ENCODE measurements around the gene OSGIN1. TPM values are rescaled to one million over a fixed set of nuclear protein-coding genes. Genes with fewer than 3 reads are reported as not detected.
A peak's percentile ranks its signal among the peaks of the same experiment; 100 is the strongest.

The OSGIN1 gene, protein sequence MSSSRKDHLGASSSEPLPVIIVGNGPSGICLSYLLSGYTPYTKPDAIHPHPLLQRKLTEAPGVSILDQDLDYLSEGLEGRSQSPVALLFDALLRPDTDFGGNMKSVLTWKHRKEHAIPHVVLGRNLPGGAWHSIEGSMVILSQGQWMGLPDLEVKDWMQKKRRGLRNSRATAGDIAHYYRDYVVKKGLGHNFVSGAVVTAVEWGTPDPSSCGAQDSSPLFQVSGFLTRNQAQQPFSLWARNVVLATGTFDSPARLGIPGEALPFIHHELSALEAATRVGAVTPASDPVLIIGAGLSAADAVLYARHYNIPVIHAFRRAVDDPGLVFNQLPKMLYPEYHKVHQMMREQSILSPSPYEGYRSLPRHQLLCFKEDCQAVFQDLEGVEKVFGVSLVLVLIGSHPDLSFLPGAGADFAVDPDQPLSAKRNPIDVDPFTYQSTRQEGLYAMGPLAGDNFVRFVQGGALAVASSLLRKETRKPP
- 1.3 and 1.5 TPM in 2 replicates for polyA plus RNA-seq (2013)

DNA sequence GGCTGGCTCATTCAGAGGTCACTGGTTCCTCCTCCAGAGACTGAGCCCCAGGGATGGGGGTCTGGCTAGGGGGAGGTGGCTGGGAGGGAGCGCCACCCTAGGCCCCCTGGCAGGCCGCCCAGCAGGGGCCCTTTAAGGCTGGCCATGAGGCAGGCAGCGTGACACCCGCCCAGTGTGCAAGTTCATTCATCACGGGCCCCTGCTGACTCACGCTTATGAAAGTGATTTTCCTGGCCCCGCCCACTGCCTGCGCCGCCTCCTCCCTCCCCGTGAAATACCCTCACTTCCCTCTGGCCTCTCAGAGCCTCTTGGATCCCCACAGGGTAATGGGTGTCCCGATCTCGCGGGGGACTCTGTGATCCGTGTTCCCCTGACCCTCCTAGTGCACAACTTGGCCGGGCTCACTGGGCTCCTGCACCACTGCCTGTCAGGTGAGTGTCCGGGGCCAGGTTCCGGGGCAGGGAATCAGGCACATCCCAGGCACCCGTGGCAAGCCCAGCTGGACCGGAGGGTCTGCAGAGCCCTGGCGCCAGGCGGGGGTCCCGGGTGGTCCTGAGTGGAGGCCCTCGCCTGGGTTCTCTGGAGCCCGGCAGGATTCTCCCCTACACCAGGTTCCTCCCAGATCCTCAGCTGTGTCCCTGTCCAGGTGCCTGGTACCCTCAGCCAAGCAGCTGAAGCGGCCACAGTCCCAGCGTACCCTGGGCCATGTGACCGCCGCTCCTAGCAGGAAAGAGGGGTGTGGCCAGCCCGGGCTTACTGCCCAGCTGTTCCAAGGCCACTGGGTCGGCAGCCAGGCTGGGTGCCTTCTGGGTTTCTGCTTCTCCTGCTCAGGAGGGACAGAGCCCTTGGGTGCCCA lies at the start of gene OSGIN1:
Gene OSGIN1 (plus strand): TSS at position 301 of the 856 bp plus-strand sequence. CDS start 4,432 bp downstream, outside the sequence.
- Histone ChIP-seq H4K12ac (ENCODE audit: low read depth, low read length) (peak within 1 kb of the TSS; percentile 46), H3K4me1 (ENCODE audit: control insufficient read depth in 1 of 2, insufficient read depth in 2 of 2, low read length in 2 of 2) (peaks cover 9 to 16% of the 10 kb centered on the region in 2 experiments), H2AK5ac (ENCODE audit: low read length) (peak within 1 kb of the TSS; percentile 33), H4K91ac (ENCODE audit: low read depth, low read length) (peak within 1 kb of the TSS; percentile 45), H3K4ac (ENCODE audit: low read depth, low read length) (no peak within 1 kb of the TSS), H3K27ac (ENCODE audit: low read depth, low read length) (no peak within 1 kb of the TSS), H3K79me2 (ENCODE audit: control insufficient read depth, insufficient read depth, low read length, poor library complexity) (peaks cover 2% of the 10 kb centered on the region), H3K23ac (ENCODE audit: low read length) (no peak within 1 kb of the TSS), H3K9ac (ENCODE audit: low read length) (no peak within 1 kb of the TSS), H2AFZ (ENCODE audit: insufficient read depth, low read length, poor library complexity) (peak within 1 kb of the TSS; percentile 57), H3K4me3 (ENCODE audit: low read depth, low read length) (peak within 1 kb of the TSS; percentile 52), H3K79me1 (ENCODE audit: low read length) (peaks cover 5% of the 10 kb centered on the region), H3K9me3 (ENCODE audit: insufficient read depth, low read depth, low read length) (peaks cover 1% of the 10 kb centered on the region), H2BK5ac (ENCODE audit: low read depth, low read length, poor library complexity) (peak within 1 kb of the TSS; percentile 54), H2BK12ac (ENCODE audit: low read length) (peak within 1 kb of the TSS; percentile 56), H3K14ac (ENCODE audit: low read length) (peak within 1 kb of the TSS; percentile 33), H3K4me2 (ENCODE audit: low read length) (peak within 1 kb of the TSS; percentile 72), H3K18ac (ENCODE audit: low read length) (peak within 1 kb of the TSS; percentile 33), H3K36me3 (ENCODE audit: control insufficient read depth in 1 of 2, insufficient read depth in 2 of 2, low read length in 2 of 2) (no peaks in the 10 kb centered on the region), H4K8ac (ENCODE audit: low read depth, low read length) (peak within 1 kb of the TSS; percentile 50), H2BK120ac (ENCODE audit: insufficient read depth, low read length, poor library complexity) (peak within 1 kb of the TSS; percentile 41), H3K27me3 (ENCODE audit: insufficient read depth, low read length) (no peaks in the 10 kb centered on the region)
- no CpG with 5 or more reads among the region's 30 CpGs for WGBS (ENCODE audit: extremely low coverage, insufficient coverage, insufficient read length)
- peak; percentile 84 to 88 for DNase-seq

- H4K8ac ChIP-seq (ENCODE audit: low read depth, low read length) = no peak overlapping the region
- no peak overlapping the region for H3K23ac ChIP-seq (ENCODE audit: low read length)
- no peak overlapping the region for H3K9ac ChIP-seq (ENCODE audit: low read length)
- peaks cover 7 to 9% of the 10 kb centered on the region in 2 experiments for H3K4me1 ChIP-seq (ENCODE audit: control insufficient read depth in 1 of 2, insufficient read depth in 2 of 2, low read length in 2 of 2)
- peak; percentile 91 for DNase-seq
- H2BK5ac ChIP-seq (ENCODE audit: low read depth, low read length, poor library complexity) = no peak overlapping the region
- no peak overlapping the region for H4K12ac ChIP-seq (ENCODE audit: low read depth, low read length)
- no peak overlapping the region for H2BK120ac ChIP-seq (ENCODE audit: insufficient read depth, low read length, poor library complexity)
- WGBS (ENCODE audit: extremely low coverage, insufficient coverage, insufficient read length) = no CpG with 5 or more reads among the region's 10 CpGs
- H3K14ac ChIP-seq (ENCODE audit: low read length) = no peak overlapping the region
- peaks cover 0 to 3% of the 10 kb centered on the region in 2 experiments for H3K36me3 ChIP-seq (ENCODE audit: control insufficient read depth in 1 of 2, insufficient read depth in 2 of 2, low read length in 2 of 2)
- peaks cover 6% of the 10 kb centered on the region for H3K79me1 ChIP-seq (ENCODE audit: low read length)
- H3K4me3 ChIP-seq (ENCODE audit: low read depth, low read length) = no peak overlapping the region
- no peak overlapping the region for H2BK12ac ChIP-seq (ENCODE audit: low read length)
- H4K91ac ChIP-seq (ENCODE audit: low read depth, low read length) = no peak overlapping the region
- H2AFZ ChIP-seq (ENCODE audit: insufficient read depth, low read length, poor library complexity) = no peak overlapping the region
- no peaks in the 10 kb centered on the region for H3K9me3 ChIP-seq (ENCODE audit: insufficient read depth, low read depth, low read length)
- H3K79me2 ChIP-seq (ENCODE audit: control insufficient read depth, insufficient read depth, low read length, poor library complexity) = peaks cover 7% of the 10 kb centered on the region
- no peak overlapping the region for H3K18ac ChIP-seq (ENCODE audit: low read length)
- H3K4me2 ChIP-seq (ENCODE audit: low read length) = no peak overlapping the region
- no peak overlapping the region for H3K27ac ChIP-seq (ENCODE audit: low read depth, low read length)
- H2AK5ac ChIP-seq (ENCODE audit: low read length) = no peak overlapping the region
- H3K27me3 ChIP-seq (ENCODE audit: insufficient read depth, low read length) = no peaks in the 10 kb centered on the region
- H3K4ac ChIP-seq (ENCODE audit: low read depth, low read length) = no peak overlapping the region
These were observed 49.3 kb upstream of the OSGIN1 start for GRCh38 chr16:83903751-83904150.

GRCh38 chr16:83906683-83907082 lies 46.4 kb upstream of the OSGIN1 start:
- no peaks in the 10 kb centered on the region for H3K9me3 ChIP-seq (ENCODE audit: insufficient read depth, low read depth, low read length)
- H2BK120ac ChIP-seq (ENCODE audit: insufficient read depth, low read length, poor library complexity) = no peak overlapping the region
- no peaks in the 10 kb centered on the region for H3K79me2 ChIP-seq (ENCODE audit: control insufficient read depth, insufficient read depth, low read length, poor library complexity)
- peaks cover 0 to 3% of the 10 kb centered on the region in 2 experiments for H3K4me1 ChIP-seq (ENCODE audit: control insufficient read depth in 1 of 2, insufficient read depth in 2 of 2, low read length in 2 of 2)
- H2AK5ac ChIP-seq (ENCODE audit: low read length) = no peak overlapping the region
- H2BK12ac ChIP-seq (ENCODE audit: low read length) = no peak overlapping the region
- no peak overlapping the region for H3K23ac ChIP-seq (ENCODE audit: low read length)
- no peak overlapping the region for H2AFZ ChIP-seq (ENCODE audit: insufficient read depth, low read length, poor library complexity)
- H3K27ac ChIP-seq (ENCODE audit: low read depth, low read length) = no peak overlapping the region
- no peak overlapping the region for H3K14ac ChIP-seq (ENCODE audit: low read length)
- no peak overlapping the region for H4K12ac ChIP-seq (ENCODE audit: low read depth, low read length)
- no peak overlapping the region for H4K8ac ChIP-seq (ENCODE audit: low read depth, low read length)
- H3K4me3 ChIP-seq (ENCODE audit: low read depth, low read length) = no peak overlapping the region
- WGBS (ENCODE audit: extremely low coverage, insufficient coverage, insufficient read length) = no CpG with 5 or more reads among the region's 8 CpGs
- no peak overlapping the region for H2BK5ac ChIP-seq (ENCODE audit: low read depth, low read length, poor library complexity)
- H3K18ac ChIP-seq (ENCODE audit: low read length) = no peak overlapping the region
- no peak overlapping the region for H3K4ac ChIP-seq (ENCODE audit: low read depth, low read length)
- no peaks in the 10 kb centered on the region for H3K27me3 ChIP-seq (ENCODE audit: insufficient read depth, low read length)
- DNase-seq = no peak
- peaks cover 3% of the 10 kb centered on the region in 2 experiments for H3K36me3 ChIP-seq (ENCODE audit: control insufficient read depth in 1 of 2, insufficient read depth in 2 of 2, low read length in 2 of 2)
- H4K91ac ChIP-seq (ENCODE audit: low read depth, low read length) = no peak overlapping the region
- H3K4me2 ChIP-seq (ENCODE audit: low read length) = no peak overlapping the region
- H3K79me1 ChIP-seq (ENCODE audit: low read length) = no peaks in the 10 kb centered on the region
- H3K9ac ChIP-seq (ENCODE audit: low read length) = no peak overlapping the region

DNA sequence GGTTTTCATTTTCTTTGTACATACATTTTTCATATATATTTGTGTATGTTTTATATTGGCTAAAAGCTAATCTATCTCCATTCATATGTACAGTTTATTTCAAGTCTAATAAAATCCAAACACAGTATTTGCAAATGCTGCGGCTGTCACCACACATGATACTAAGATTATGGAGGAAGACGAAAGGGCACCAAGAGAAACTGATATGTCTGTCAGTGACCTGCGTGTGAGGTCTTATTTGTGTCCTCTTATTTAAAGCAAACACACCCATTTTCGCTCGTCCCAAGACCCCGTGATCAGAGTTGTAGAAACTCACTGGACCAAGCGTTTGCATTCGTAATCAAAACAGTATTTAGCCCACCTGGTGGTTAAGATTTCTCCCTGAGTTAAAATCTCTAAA lies 45.9 kb upstream of the OSGIN1 start:
- Histone ChIP-seq H3K79me2 (ENCODE audit: control insufficient read depth, insufficient read depth, low read length, poor library complexity) (no peaks in the 10 kb centered on the region), H4K12ac (ENCODE audit: low read depth, low read length) (no peak overlapping the region), H2AK5ac (ENCODE audit: low read length) (no peak overlapping the region), H3K4me2 (ENCODE audit: low read length) (no peak overlapping the region), H3K14ac (ENCODE audit: low read length) (no peak overlapping the region), H3K18ac (ENCODE audit: low read length) (no peak overlapping the region), H3K79me1 (ENCODE audit: low read length) (no peaks in the 10 kb centered on the region), H3K9ac (ENCODE audit: low read length) (no peak overlapping the region), H3K23ac (ENCODE audit: low read length) (no peak overlapping the region), H3K9me3 (ENCODE audit: insufficient read depth, low read depth, low read length) (no peaks in the 10 kb centered on the region), H3K27me3 (ENCODE audit: insufficient read depth, low read length) (no peaks in the 10 kb centered on the region), H2AFZ (ENCODE audit: insufficient read depth, low read length, poor library complexity) (no peak overlapping the region), H2BK12ac (ENCODE audit: low read length) (no peak overlapping the region), H4K8ac (ENCODE audit: low read depth, low read length) (no peak overlapping the region), H3K4ac (ENCODE audit: low read depth, low read length) (no peak overlapping the region), H3K36me3 (ENCODE audit: control insufficient read depth in 1 of 2, insufficient read depth in 2 of 2, low read length in 2 of 2) (peaks cover 3 to 5% of the 10 kb centered on the region in 2 experiments), H3K4me3 (ENCODE audit: low read depth, low read length) (no peak overlapping the region), H3K4me1 (ENCODE audit: control insufficient read depth in 1 of 2, insufficient read depth in 2 of 2, low read length in 2 of 2) (peaks cover 0 to 3% of the 10 kb centered on the region in 2 experiments), H2BK5ac (ENCODE audit: low read depth, low read length, poor library complexity) (no peak overlapping the region), H3K27ac (ENCODE audit: low read depth, low read length) (no peak overlapping the region), H2BK120ac (ENCODE audit: insufficient read depth, low read length, poor library complexity) (no peak overlapping the region), H4K91ac (ENCODE audit: low read depth, low read length) (no peak overlapping the region)
- WGBS (ENCODE audit: extremely low coverage, insufficient coverage, insufficient read length) = no CpG with 5 or more reads among the region's 8 CpGs
- no peak for DNase-seq

Data from trophoblast cell (in vitro differentiated cells and primary cell).